GM21619 (cell line): ENCODE results near the gene CDC25C.
"Not testable (repeated sequence)": the region's sequence is repeated elsewhere in the genome, so short reads cannot be mapped to it uniquely, and the experiment has no call there.

Experiments used
- ATAC-seq: cut with Tn5 transposase; IDR thresholded peaks from one replicate; pipeline ENCODE4 v1.9.1; 2021; ENCODE audit not compliant: unreplicated experiment

The CDC25C gene

DNA sequence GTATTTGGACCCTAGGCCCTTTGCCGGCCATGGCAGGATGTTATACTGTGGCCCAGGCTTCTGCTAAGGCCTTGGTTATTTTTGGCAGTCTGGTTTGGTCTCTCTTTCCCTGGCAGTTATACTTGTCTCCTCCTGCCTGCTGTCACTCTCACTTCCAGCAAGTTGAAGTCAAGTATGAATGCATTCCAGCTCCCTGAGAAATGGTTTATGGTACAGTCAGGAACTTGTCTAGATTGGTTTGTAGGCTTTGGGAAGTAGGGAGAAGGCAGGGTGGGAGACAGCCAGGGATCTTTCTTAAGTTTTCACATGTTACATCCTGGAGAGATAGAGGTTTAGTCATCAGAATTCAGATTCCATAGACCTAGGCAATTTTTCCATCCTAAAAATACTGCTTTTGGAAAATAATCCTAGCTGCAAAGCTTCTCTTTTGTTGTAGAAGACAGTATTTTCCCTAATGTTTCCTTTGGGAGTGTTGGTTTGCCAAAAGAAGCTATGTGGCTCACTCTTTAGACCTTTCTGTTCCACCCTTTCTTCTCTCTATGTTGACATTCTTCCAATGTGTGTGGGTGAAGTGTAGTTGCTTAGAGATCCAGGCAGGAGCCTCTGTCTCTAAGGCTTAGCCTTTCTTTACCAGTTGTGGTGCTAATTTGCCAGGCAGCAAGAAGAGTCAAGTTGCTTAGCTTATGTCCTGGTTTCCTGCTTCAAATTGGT lies 18.4 kb upstream of the CDC25C start:
- no peak for ATAC-seq

DNA sequence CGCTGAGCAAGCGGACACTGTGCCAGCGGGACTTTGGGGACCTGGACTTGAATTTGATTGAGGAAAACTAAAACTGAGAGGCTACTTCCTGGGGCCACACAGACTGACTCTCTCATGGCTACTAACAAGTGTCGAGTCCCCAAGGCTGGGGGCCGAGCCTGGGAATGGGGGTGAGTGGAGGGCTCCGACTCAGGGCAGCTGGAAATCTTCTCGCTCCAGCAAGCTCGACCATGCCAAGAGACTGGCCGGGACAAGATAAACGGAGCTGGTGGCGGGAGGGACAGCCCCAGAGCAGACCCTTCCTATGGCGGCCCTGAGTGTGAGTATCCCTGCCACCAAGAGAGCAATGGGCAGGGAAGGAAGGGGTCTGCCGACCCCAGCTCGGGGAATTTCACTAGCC lies 15.3 kb upstream of the CDC25C start:
- ATAC-seq: no peak

DNA sequence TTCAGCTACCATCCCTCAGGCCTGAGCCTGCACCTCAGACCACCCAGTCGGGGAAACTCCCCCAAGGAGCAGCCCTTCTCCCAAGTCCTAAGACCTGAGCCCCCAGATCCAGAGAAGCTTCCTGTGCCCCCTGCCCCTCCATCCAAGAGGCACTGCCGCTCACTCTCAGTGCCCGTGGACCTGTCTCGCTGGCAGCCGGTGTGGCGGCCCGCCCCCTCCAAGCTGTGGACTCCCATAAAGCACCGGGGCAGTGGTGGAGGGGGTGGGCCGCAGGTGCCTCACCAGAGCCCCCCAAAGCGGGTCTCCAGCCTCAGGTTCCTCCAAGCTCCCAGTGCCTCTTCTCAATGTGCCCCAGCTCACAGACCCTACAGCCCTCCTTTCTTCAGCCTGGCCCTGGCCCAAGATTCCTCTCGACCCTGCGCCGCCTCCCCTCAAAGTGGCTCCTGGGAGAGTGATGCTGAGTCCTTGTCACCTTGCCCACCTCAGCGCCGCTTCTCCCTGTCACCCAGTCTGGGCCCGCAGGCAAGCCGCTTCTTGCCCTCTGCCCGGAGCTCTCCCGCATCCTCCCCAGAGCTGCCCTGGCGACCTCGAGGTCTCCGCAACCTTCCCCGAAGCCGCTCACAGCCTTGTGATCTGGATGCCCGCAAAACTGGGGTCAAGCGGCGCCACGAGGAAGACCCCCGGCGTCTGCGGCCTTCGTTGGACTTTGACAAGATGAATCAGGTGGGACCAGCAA lies 13.5 kb upstream of the CDC25C start:
- ATAC-seq: no peak

DNA sequence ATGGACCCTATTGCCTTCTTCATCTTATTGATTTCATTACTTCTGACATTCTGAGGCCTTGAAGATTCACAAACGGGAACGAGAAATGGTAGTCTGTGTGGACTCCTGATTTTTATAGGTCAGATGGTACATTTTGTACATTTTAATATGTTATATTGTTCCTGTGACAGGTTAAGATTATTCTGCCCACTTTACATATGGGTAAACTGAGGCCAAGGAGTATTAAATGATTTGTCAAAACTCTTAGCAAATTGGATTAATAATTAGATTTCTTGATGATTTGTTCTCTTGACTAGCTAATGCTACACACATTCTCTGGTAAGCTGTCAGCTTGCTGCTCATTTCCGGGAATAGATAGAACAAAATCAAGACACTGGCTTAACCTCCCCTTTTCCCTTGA lies 8.4 kb upstream of the CDC25C start:
- ATAC-seq: no peak

DNA sequence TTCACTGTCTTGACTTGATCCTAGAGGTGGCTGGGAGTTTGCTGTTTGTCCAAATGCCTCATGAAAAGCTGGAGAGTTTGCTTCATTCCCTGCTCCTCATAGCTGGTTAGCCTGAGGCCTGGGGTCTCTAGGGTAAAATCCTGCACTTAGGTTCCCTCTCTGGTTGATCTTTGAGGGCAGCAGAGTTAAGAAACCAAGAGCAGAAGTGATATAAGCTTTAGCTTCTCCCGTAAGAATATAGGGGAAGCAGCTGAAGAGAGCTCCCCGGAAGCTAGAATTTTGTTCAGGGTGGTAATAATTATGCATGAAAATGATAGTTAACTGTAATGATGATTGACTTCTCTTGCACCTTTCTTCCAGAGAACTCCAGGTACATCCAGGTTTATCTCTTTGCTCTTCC lies 7.9 kb upstream of the CDC25C start:
- ATAC-seq: no peak

DNA sequence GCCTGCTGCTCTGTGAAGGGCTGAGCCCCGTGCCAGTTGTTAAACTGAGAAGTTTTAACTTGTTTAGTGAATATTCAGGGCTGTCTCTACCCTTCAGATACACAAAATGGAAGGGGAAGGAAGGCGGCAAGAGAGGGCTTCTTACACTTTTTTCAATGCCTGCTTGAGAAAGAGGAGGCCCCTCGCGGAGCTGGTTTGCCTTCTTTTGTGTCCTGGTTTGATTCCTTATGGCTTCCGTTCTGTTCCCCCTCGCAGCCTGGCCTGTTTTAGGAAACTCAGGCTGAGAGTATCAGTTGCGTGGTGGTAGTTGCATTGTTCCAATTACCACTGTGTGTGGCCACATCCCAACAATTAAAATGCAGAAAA lies 7.5 kb upstream of the CDC25C start:
- no peak for ATAC-seq

DNA sequence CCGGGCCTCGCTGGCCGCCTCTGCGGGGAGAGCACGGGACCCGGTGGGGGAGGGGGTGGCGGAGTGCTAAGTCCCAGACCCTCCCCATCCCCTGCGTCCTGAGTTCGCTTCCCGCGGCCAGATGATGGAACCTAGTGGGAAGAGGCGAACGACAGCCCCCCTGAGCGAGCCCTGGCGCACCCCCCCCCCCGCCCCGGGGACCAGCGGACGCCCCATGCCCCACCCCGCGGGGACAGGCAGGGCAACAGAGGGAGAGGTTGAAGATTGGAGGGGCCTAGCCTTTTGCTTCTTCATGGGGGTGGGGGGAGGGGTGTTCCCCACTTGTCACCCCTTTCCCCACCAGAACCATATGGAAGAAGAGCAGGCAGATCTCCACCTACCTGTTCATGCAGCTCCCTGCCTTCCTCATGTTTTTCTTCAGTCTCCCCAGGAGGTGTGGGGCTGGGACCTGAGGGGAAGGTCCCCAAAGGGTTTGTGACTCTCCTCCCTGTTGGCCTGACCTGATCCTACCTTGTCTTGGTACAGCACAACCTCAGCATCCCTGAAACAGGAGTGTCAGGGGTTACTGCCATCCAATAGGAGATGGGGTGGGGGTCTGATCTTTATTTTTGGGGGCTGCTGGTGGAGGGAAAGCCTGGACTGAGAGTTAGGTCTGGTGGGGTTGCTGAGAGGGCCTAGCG lies 6.9 kb upstream of the CDC25C start:
- ATAC-seq: peak; percentile 3

DNA sequence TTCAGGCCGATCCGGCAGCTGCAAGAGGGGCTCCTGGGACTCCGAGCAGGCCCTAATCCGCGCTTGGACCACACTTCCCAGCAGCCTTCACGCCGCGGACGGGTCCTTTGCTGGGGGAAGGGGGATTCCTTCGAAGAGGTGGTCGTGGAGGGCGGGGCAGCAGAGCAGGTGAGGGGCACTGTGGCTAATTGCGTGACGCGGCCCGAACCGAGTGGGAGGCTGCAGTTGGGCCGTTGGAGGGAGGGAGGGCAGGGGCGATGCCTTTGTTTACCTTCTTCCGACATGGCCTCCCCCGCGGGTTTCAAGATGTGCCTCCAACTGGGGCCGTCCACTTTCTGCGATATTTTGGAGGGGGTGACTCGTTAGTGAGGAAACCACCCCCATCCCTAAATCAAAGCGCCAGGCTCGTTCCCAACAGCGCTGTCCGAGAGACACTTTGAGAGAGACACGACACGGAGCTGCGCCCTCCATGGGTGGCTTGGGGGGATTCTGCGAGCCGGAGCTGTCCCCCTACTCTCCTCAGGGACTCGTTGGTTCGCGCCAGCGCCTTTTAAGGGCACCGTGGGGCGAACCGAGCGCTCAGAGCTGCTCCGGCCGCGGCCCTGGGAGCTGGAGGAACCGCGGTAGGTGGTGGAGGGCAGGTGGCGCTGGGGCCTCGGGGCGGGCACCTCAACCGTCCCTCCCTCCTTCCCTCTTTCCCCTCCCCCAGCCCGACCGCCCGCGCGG lies 6.2 kb upstream of the CDC25C start, which contains the start of gene FAM53C:
FAM53C (plus strand) TSS at position 582 of the 726 bp plus-strand sequence. CDS start 3,070 bp downstream, outside the sequence.
- ATAC-seq: peak; percentile 83

DNA sequence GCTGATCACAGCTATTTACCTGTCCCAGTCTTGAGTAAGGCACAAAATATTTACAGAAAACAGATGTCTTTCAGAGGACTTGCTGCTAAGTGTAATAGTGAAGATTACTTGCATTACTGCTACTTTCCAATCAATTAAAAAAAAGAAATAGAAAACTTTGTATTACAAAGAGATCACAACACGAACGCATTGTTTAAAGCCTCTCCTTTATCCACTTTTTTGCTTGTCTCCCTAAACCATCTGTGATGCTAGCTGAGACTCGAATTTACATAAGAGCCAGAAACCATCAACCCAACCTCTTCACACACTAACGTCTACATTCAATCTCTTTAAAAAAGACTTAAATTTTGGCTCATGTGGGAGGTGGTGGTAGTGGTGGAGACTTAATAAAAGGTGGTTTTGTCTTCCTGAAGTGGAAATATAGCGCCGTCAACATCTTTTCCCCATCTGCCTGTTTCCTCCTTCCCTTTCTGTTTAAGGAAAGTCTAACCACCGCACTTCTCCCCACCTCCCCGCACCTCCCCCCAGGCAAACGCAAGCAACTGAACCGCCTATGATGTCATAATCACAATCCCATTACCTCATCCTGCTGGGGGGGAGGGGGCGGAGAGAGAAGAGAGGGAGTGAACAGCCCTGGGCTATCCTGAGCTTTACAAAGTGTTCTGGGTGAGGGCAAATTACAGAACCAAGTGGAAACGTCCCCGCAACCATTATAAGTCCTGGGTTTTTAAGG lies 5.5 kb upstream of the CDC25C start:
- peak; percentile 6 for ATAC-seq

DNA sequence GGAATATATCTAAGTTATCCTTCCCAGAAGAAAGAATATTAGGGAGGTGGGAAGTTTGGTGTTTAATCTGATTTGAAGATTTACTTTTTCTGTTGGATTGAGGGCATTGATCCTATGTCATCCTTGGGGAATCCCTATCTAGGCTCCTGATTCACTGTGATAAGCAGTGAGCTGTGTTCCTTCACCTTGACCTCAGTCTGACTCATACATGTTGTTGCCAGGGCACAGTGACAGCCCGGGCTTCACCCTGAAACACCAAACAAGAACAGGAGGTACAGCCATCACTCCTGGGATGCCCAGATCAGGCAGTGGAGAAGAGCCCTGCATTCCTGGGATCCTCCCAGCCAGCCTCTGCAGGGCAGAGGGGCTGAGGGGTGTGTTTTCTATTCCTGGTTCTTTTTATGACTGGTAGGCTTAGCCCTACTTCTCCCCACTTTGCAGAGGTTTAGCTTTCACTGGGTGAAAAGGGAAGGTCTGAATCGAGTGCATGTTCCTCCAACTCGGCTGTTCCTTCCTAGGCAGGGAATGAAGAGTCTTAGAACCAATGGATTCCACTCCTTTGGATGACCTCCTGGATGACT lies 3.4 kb upstream of the CDC25C start:
- ATAC-seq: no peak

DNA sequence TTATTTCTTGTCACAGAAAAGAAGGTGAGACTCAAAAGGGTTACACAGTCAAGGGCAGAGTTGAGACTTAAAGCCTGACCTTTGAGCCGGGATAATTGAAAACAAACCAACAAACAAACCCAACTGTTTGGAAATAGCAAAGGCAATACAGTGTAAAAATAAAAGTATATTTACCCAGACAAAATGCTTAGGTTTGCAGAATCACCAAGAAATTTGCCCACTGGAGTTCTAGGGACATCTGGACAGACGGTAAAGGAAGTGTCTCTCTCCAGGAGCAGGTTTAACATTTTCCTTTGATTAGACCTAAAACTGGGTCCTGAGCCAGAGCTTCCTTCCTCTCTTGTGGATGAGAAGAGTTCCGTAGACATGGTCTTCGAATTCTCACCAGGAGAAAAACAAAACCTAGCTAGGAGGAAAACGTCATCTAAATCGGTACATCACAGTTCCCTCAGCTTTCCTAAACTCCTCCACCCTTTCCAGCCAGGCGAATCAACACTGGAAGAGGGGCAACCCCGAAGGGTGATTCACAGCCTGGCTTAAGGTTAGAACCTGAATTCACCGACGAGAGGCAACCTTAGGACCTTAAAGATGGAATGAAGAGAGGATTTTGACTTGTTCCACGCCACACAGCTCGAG lies 673 bp downstream of the CDC25C start:
- ATAC-seq: no peak

DNA sequence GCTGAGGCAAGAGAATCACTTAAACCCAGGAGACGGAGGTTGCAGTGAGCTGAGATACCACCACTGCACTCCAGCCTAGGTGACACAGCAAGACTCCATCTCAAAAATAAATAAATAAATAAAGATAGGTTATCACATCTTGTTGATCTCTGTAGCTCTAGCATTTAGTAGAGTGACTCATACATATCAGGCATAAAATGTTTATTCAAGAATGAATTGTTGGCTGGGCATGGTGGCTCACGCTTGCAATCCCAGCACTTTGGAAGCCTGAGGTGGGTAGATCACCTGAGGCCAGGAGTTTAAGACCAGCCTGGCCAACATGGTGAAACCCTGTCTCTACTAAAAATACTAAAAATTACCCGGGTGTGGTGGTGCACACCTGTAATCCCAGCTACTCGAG lies 13.4 kb downstream of the CDC25C start:
- ATAC-seq: not testable (repeated sequence)

DNA sequence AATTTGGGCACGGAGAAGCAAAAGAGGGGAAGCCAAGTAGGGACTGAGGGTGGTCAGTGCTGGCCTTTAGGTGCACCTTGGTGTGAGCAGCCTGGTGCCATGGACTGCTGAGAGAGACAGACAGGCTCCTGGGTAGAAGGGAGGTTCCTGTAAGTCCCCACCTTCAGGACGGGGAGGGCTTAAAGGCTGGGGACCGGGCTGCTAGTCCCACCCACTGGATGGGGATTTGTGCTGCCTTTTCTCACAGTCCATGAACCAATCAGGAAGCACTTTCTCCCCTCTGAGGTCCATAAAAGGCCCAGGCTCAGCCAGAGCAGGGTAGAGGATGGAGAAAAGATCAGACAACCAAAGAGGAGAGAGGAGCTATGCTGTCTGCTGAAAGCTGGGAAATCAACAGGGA lies 15.2 kb downstream of the CDC25C start:
- ATAC-seq: no peak

DNA sequence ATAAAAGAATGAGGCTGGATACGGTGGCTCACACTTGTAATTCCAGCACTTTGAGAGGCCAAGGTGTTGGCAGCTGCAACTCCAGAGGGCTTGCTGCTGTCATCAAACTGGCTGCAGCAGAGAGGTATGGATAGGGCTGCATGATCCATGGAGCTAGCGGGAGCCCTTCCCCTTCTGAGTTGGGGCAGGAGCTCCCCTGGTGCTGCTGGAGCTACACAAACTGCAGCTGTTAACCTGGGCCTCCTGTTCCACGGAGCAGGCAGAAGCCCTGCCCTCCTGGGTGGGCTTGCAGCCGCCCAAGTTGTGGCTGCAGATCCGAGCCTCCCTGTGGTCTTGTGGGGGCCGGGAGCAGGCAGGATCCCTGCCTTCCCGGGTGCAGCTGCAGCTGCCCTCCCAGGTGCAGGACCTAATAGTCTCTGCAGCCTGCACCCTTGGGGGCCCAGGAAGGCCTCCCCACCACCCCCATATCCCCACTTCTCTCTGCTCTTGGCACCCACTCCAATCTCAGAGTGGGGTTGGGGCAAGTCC lies 15.8 kb downstream of the CDC25C start:
- no peak for ATAC-seq

DNA sequence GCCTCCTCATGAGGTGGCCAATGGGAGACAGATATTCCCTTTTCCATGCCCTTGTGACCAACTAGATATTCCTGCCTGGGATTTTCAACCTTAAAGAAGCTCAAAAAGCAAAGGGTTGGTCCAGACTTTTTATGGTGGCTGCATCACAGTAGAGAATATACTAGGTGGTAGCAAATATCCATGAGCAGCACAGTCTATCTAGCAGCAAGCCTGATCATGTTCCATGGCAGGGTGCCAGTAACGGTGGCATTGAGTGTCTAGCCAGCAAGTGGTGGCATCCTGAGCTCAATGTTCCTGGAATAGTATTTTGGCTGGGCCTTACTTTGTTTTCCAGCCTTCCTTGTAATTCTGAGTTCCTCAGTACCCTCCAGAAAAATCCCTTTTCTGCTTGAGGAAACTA lies 25.8 kb downstream of the CDC25C start:
- ATAC-seq: no peak

DNA sequence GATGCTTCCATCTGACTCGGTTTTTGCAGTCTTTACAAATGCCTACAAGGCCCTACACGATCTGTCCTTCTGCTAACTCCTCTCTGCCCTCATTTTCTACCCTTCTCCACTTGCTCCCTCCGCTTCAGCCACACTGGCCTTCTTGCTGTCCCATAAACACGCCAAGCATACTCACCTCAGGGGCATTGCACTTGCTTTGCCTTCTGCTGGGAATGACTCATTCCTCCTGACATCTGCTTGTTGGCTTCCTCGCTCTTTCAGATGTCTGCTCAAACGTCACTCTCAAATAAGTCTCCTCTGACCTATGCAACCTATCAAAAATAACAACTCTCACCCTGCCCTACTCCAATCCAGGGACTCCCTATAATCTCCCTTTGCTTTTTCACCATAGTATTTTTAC lies 28.2 kb downstream of the CDC25C start:
- no peak for ATAC-seq

DNA sequence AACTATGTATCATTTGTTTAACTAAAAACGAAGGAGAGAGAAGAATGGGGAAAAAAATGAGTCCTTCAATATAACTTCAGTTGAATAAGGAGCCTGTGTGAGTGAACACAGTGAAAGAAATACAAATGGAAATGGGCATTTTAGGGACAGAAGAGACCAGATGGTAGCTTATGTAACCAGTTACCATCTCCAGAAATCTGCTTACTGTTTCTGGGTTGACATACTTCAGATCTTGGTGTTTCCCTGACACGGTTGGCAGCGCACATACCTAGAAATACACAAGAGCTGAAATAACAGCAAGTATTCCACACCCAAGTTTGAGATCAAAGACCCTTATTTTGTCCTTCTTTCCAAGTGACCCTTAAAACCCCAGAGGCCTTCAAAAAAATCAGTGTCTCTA lies 42.3 kb downstream of the CDC25C start:
- no peak for ATAC-seq

DNA sequence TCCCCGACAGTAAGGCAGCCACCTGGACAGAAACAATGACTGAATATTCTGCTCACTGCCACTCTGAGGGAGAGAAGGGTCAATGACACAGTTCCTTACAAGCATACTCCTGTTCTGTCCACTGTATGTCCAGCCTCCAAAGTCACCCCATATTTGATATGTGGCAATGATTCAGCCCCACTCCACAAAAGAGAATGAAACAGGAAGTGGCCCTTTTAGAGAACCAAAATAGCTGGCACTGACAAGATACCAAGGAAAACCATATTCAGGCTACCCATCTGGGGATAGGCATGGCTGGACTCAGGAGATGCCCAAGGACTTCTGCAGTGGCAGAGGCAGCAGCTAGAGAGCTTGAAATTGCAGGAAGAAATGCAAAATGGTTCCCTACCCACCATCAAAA lies 44.4 kb downstream of the CDC25C start:
- no peak for ATAC-seq

DNA sequence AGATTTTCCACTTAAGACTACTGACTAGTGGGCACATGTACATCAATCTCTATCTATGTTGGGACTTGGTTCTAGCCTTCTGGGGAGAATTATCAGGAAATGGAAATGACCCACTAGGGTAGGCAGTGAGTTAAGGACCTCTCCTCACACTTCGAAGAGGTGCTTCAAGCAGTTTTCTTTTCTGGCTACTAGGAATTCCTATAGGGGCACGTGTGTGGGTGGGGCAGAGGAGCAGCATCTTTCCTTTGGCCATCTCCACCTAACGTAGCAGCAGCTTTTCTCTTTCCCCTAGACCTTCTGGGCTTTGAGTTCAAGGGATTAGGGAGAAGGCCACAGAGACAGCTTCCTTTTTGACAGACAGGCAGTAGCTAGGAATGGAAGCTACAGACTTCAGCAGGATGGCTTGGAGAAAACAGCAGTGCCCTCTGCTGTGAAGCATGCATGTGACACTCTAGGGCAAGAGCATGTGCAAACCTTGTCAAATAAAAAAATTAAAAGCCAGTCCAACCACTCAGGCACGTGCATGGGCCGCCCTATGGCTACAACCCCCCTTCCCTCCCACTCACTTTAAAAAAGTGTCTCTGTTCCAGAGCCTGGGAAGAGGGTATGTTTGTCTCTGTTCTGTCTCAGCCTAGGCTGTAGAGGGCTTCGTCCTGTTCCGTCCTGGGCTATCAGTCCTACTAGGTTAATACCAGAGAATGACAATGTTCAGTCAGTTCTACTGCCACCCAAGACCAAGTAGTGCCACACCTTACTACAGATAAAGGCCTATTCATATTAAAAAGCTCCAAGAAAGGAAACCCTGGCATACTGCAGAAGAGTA lies 48.5 kb downstream of the CDC25C start:
- no peak for ATAC-seq
